ENCODE results near the gene C5orf46.
A peak's percentile ranks its signal among the peaks of the same experiment; 100 is the strongest.

Gene C5orf46

GRCh38 chr5:147858565-147858964 is 47.8 kb downstream of the C5orf46 start:
- DNase-seq (ENCODE audit: low read depth in 2 of 2) = no peak

GRCh38 chr5:147857302-147858129 is 48.8 kb downstream of the C5orf46 start:
- DNase-seq (ENCODE audit: low read depth in 2 of 2) = peak; percentile 27 to 29

GRCh38 chr5:147856801-147857200 is 49.5 kb downstream of the C5orf46 start:
- no peak for DNase-seq (ENCODE audit: low read depth in 2 of 2)

- DNase-seq (ENCODE audit: low read depth in 2 of 2) = no peak
Observed at GRCh38 chr5:147855774-147856069, 50.6 kb downstream of the C5orf46 start.

GRCh38 chr5:147854894-147855773 is 51.2 kb downstream of the C5orf46 start:
- no peak for DNase-seq (ENCODE audit: low read depth in 2 of 2)

- DNase-seq (ENCODE audit: low read depth in 2 of 2) = no peak
Observed at GRCh38 chr5:147854331-147854730, 52.0 kb downstream of the C5orf46 start.

GRCh38 chr5:147853372-147853987 is 52.9 kb downstream of the C5orf46 start:
- DNase-seq (ENCODE audit: low read depth in 2 of 2) = no peak

- DNase-seq (ENCODE audit: low read depth in 2 of 2) = no peak
Observed at GRCh38 chr5:147852365-147852764, 54.0 kb downstream of the C5orf46 start.

- no peak for DNase-seq (ENCODE audit: low read depth in 2 of 2)
Observed at GRCh38 chr5:147851578-147851977, 54.8 kb downstream of the C5orf46 start.

GRCh38 chr5:147849226-147849625 is 57.1 kb downstream of the C5orf46 start:
- DNase-seq (ENCODE audit: low read depth in 2 of 2) = no peak

GRCh38 chr5:147845618-147846017 is 60.7 kb downstream of the C5orf46 start:
- no peak for DNase-seq (ENCODE audit: low read depth in 2 of 2)

- DNase-seq (ENCODE audit: low read depth in 2 of 2) = no peak
Observed at GRCh38 chr5:147844846-147845245, 61.5 kb downstream of the C5orf46 start.

- DNase-seq (ENCODE audit: low read depth in 2 of 2) = no peak
Observed at GRCh38 chr5:147842869-147843268, 63.5 kb downstream of the C5orf46 start.

Measured in fibroblast of skin of left quadriceps (primary cell).